ENCODE measurements around the gene ZDHHC16. TPM values are rescaled to one million over a fixed set of nuclear protein-coding genes. Genes with fewer than 3 reads are reported as not detected.

Gene ZDHHC16
- total RNA-seq, 6 donors from 2014 or later = 40.0 to 84.7 (median 60.1) TPM

- no peaks in the 10 kb centered on the region for H3K27me3 ChIP-seq
- H3K4me3 ChIP-seq = peak overlapping the region; percentile 82 to 94 (median 86)
- H3K4me1 ChIP-seq = peaks cover 33 to 47% (median 45%) of the 10 kb centered on the region in 4 donors
- peak overlapping the region; percentile 91 to 97 (median 93) for H3K27ac ChIP-seq
- DNase-seq (peak; percentile 85 to 90), ATAC-seq (ENCODE audit: low FRiP score in 2 of 2) (peak; percentile 30 to 75)
- H3K9me3 ChIP-seq = no peaks in the 10 kb centered on the region
- H3K36me3 ChIP-seq = peaks cover 0 to 4% (median 1%) of the 10 kb centered on the region in 4 donors
- 0% methylated on average over 22 of the region's 22 CpGs for WGBS, 2 donors
- TF ChIP-seq POLR2AphosphoS5 (IDR thresholded peaks at IDR 0.05) = peak; percentile 37 to 47
- TF ChIP-seq POLR2A (IDR thresholded peaks at IDR 0.05) = no peak
Observed at GRCh38 chr10:97497572-97498075, 51.6 kb downstream of the ZDHHC16 start.

GRCh38 chr10:97498076-97498840, 52.3 kb downstream of the ZDHHC16 start, which contains the start of gene MMS19:
TSS of gene MMS19 (minus strand) at chr10:97498422. CDS start at chr10:97498384, 38 bp downstream.
- Histone ChIP-seq H3K27me3 (no peaks in the 10 kb centered on the region), H3K27ac (peak within 1 kb of the TSS; percentile 91 to 97 (median 93)), H3K4me1 (peaks cover 33 to 51% (median 48%) of the 10 kb centered on the region in 4 donors), H3K4me3 (peak within 1 kb of the TSS; percentile 82 to 97 (median 90)), H3K36me3 (peaks cover 0 to 2% (median under 1%) of the 10 kb centered on the region in 4 donors), H3K9me3 (no peaks in the 10 kb centered on the region)
- DNase-seq = peak; percentile 99 to 100
- WGBS, 2 donors = 0% methylated on average over 15 to 66 of the region's 73 CpGs
- peak in 1 of 4 donors; percentile 42 for TF ChIP-seq EP300 (IDR thresholded peaks at IDR 0.05)
- peak in 1 of 2 donors; percentile 70 for TF ChIP-seq POLR2AphosphoS5 (IDR thresholded peaks at IDR 0.05)
- peak in 3 of 6 experiments; percentile 19 to 37 (median 36) for TF ChIP-seq CTCF (IDR thresholded peaks at IDR 0.05)
- peak; percentile 32 to 79 (median 59) for TF ChIP-seq POLR2A (IDR thresholded peaks at IDR 0.05)
- ATAC-seq (ENCODE audit: low FRiP score in 2 of 2) = peak; percentile 95 to 96

- DNase-seq (peak; percentile 59 to 90), ATAC-seq (ENCODE audit: low FRiP score in 2 of 2) (peak in 1 of 2 donors; percentile 20)
Observed at GRCh38 chr10:97498841-97499560, 53.0 kb downstream of the ZDHHC16 start, which contains the start of gene UBTD1. TSS of gene UBTD1 (plus strand) at chr10:97498924. CDS start at chr10:97499204, 280 bp downstream.

GRCh38 chr10:97499561-97500296, 53.8 kb downstream of the ZDHHC16 start:
- H3K4me3 ChIP-seq = peak overlapping the region; percentile 82 to 97 (median 90)
- peak overlapping the region; percentile 91 to 97 (median 93) for H3K27ac ChIP-seq
- H3K36me3 ChIP-seq = no peaks in the 10 kb centered on the region
- ATAC-seq (ENCODE audit: low FRiP score in 2 of 2) (no peak), DNase-seq (peak in 1 of 2 donors; percentile 75)
- H3K27me3 ChIP-seq = no peaks in the 10 kb centered on the region
- 2 to 15% methylated on average over 12 to 21 of the region's 41 CpGs for WGBS, 2 donors
- H3K9me3 ChIP-seq = no peaks in the 10 kb centered on the region
- TF ChIP-seq EP300 (IDR thresholded peaks at IDR 0.05) (no peak), POLR2AphosphoS5 (IDR thresholded peaks at IDR 0.05) (peak in 1 of 2 donors; percentile 11), POLR2A (IDR thresholded peaks at IDR 0.05) (peak in 1 of 4 donors; percentile 26)
- peaks cover 28 to 50% (median 44%) of the 10 kb centered on the region in 4 donors for H3K4me1 ChIP-seq

More at GRCh38 chr10:97498841-97499560, 53.0 kb downstream of the ZDHHC16 start, which contains the start of gene UBTD1:
- H3K36me3 ChIP-seq = no peaks in the 10 kb centered on the region
- peaks cover 33 to 52% (median 49%) of the 10 kb centered on the region in 4 donors for H3K4me1 ChIP-seq
- H3K27me3 ChIP-seq = no peaks in the 10 kb centered on the region
- no peaks in the 10 kb centered on the region for H3K9me3 ChIP-seq
- TF ChIP-seq POLR2A (IDR thresholded peaks at IDR 0.05) = peak in 3 of 4 donors; percentile 55 to 75 (median 64)
- TF ChIP-seq CTCF (IDR thresholded peaks at IDR 0.05) = peak in 1 of 6 experiments; percentile 7
- no peak for TF ChIP-seq EP300 (IDR thresholded peaks at IDR 0.05)
- TF ChIP-seq POLR2AphosphoS5 (IDR thresholded peaks at IDR 0.05) = peak in 1 of 2 donors; percentile 11
- 0% methylated on average over 2 to 39 of the region's 66 CpGs for WGBS, 2 donors
- peak within 1 kb of the TSS; percentile 82 to 97 (median 90) for H3K4me3 ChIP-seq
- H3K27ac ChIP-seq = peak within 1 kb of the TSS; percentile 91 to 97 (median 93)

- WGBS, 2 donors = 19 to 46% methylated on average over 2 of the region's 2 CpGs
- ATAC-seq (ENCODE audit: low FRiP score in 2 of 2) (no peak), DNase-seq (no peak)
- Histone ChIP-seq H3K4me1 (peaks cover 26 to 48% (median 41%) of the 10 kb centered on the region in 4 donors), H3K27me3 (no peaks in the 10 kb centered on the region), H3K4me3 (peak overlapping the region in 3 of 4 donors; percentile 82 to 94 (median 86)), H3K9me3 (no peaks in the 10 kb centered on the region), H3K36me3 (no peaks in the 10 kb centered on the region), H3K27ac (peak overlapping the region; percentile 91 to 97 (median 93))
- no peak for TF ChIP-seq POLR2AphosphoS5 (IDR thresholded peaks at IDR 0.05)
- no peak for TF ChIP-seq EP300 (IDR thresholded peaks at IDR 0.05)
- no peak for TF ChIP-seq POLR2A (IDR thresholded peaks at IDR 0.05)
- TF ChIP-seq CTCF (IDR thresholded peaks at IDR 0.05) = no peak
Observed at GRCh38 chr10:97500297-97500575, 54.3 kb downstream of the ZDHHC16 start.

Data from upper lobe of left lung (tissue), 6 donors.